Ovary (tissue), 3 donors: ENCODE data around the gene SLC27A1.

Source experiments
- POLR2A ChIP-seq: fragments of 450-650 bp; IDR thresholded peaks from one replicate; pipeline ENCODE4 v1.6.1; 2017; ENCODE audit warnings: antibody characterized with exemption, mild to moderate bottlenecking, moderate library complexity
- TF ChIP-seq, protein P1 (sequence below), 3 donors: fragments of 450-650 bp in 2 of 3; fragments of 200-600 bp in 1 of 3; IDR thresholded peaks; one replicate each; pipeline versions ENCODE4 v1.5.1 to v1.8.0; 2016 to 2022; ENCODE audit warnings: antibody characterized with exemption in 3 of 3, mild to moderate bottlenecking in 1 of 3
- donor health status: DM: no; HTN: no; CAD: no.

GRCh38 chr19:17540174-17540573, 69.8 kb downstream of the SLC27A1 start:
- TF ChIP-seq, protein P1, sequence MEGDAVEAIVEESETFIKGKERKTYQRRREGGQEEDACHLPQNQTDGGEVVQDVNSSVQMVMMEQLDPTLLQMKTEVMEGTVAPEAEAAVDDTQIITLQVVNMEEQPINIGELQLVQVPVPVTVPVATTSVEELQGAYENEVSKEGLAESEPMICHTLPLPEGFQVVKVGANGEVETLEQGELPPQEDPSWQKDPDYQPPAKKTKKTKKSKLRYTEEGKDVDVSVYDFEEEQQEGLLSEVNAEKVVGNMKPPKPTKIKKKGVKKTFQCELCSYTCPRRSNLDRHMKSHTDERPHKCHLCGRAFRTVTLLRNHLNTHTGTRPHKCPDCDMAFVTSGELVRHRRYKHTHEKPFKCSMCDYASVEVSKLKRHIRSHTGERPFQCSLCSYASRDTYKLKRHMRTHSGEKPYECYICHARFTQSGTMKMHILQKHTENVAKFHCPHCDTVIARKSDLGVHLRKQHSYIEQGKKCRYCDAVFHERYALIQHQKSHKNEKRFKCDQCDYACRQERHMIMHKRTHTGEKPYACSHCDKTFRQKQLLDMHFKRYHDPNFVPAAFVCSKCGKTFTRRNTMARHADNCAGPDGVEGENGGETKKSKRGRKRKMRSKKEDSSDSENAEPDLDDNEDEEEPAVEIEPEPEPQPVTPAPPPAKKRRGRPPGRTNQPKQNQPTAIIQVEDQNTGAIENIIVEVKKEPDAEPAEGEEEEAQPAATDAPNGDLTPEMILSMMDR (IDR thresholded peaks at IDR 0.05) = no peak
- TF ChIP-seq POLR2A = no peak
